NCI-H526 treated with DMSO at 0.1 percent for 48 hours (cell line): ENCODE results near the gene GGCX.
A peak's percentile ranks its signal among the peaks of the same experiment; 100 is the strongest.
"Not testable (repeated sequence)": the region's sequence is repeated elsewhere in the genome, so short reads cannot be mapped to it uniquely, and the experiment has no call there.

Experiments
- DNase-seq: peaks from one replicate; lab custom pipeline; 2025; lab: John Stamatoyannopoulos, UW

GGCX gene

DNA sequence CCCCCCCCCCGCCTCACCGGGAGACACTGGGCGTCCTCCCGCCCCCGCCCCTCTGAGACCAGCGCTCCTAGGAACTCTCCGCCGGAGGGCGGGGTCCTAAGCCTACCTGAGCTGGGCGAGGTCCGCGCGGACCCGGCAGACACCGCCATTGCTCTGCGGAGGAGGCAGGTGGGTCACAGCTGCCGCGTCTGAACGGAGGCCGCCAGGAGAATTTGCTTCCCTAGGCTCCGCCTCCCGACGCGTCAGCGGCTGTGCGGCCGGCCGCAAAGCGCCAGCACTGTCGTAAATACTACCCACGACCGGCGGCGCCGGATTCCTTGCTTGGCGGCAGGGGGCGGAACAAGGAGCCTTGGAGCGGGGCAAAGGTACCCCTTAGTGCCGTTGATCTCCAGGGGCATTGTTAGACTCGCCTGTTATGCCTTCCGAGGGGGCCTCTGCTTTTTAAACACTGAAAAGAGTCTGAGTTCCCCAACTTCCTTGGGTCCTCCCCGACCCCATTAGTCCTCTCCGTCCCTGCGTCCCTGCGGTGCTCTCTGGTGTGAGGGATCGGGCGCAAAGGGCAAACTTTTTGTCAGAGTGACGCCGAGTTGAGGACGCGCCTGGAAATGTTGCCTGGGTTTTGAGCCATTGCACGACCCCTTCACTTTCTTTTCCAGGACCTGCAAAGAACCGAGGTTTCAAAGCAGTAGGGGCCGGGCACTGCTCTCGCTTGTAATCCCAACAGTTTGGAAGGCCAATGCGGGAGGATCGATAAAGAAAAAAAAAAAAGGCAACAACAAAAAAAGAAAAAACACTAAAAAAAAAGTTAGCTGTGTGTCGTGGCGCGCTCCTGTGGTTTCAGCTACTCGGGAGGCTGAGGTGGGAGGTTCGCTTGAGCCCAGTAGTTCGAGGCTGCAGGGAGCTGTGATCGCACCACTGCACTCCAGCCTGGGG, at the start of gene GGCX:
Gene GGCX (minus strand): TSS at position 214 of the 933 bp plus-strand sequence. CDS start 65 bp downstream, at position 149.
- peak; percentile 90 for DNase-seq

DNA sequence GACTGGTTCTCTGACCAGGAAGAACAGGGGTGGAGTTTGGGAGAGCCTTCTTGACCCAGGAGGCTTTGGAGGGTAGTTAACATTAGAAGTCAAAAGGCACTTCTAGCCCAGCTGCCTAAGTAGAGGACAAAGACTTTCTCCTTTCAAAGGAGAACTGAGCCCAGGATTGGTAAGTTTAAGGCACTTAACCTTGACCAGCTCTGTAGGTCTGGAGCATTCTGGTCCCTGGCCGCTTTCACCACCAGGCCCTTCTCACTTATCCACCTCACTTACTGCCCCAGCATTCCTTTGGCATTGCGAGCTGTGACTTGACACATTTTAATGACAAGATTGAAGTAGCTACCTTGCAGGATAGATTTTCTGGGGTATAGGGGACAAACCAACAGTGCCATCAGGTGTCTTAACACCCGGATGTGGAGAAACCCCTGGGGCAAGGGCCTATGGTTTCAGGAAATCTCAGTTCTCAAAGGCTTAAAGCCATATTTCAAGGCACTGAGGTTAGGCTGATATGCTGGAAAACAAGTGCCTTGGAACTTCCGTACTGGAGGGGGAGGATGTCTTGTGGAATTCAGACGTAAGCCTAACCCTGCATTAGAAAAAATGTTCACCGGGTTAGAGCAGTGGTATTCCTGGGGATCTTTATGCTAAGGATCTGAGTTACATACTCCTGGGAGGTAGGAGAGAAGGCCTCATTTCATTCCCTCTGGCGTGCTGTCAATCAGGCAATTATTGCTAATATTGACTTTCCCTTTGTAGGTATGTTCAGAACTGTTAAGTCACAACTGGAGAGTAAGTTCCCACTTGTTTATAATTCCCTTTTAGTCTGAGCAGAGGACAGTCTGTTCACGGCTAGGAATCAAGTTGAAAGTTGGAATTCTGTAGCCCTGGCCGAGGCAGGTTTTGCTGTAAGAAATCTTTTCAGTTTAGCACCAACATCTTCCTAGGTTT, 46.2 kb upstream of the GGCX start:
- DNase-seq, result no peak

DNA sequence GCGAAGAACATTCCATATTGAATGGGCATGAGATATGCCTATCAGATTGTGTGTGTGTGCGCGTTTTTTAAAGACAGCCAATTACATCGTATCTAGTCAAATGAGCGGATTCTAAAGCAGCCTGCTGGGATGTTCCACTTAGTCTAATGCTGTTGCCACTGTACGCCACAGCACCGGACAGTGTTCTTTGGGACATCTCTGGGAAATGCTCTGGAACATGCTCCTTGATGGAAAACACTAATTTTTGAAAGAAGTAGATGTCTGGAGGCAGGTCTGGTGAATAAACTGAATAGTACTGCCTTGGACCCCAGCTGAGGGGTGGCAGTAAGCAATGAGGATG, 44.8 kb upstream of the GGCX start:
- DNase-seq, result no peak

DNA sequence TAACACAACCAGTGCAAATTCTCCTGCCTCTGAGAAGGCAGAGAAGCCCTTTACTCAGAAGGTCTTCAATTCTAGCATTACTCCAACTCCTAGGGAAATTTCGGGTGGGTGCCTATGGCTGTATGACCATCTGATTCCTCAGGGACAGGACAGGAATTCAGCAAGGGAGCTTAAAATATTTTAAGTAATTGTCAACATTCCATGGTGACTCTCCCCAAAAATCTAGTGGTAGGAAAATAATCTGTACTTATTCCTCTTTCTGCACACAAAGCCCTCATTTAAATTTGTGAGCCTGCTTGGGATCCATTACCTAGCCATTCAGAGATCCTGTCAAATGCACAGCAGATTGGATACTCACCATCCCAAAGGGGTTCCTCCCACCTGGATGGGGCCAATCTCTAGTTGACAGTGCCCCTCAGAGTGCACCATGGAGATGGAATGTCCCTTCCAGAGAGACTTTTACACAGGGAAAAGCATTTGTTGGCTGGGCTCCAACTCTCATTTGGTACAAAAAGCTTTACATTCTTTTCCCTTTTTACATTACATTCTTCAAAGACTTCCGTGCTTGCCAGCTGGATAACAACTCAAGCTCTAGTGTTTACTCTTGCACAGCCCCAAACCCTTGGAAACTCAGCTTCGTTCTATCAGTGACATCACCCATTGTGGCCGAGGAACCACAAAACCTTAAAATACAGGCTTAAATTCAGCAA, 44.3 kb upstream of the GGCX start:
- no peak for DNase-seq

DNA sequence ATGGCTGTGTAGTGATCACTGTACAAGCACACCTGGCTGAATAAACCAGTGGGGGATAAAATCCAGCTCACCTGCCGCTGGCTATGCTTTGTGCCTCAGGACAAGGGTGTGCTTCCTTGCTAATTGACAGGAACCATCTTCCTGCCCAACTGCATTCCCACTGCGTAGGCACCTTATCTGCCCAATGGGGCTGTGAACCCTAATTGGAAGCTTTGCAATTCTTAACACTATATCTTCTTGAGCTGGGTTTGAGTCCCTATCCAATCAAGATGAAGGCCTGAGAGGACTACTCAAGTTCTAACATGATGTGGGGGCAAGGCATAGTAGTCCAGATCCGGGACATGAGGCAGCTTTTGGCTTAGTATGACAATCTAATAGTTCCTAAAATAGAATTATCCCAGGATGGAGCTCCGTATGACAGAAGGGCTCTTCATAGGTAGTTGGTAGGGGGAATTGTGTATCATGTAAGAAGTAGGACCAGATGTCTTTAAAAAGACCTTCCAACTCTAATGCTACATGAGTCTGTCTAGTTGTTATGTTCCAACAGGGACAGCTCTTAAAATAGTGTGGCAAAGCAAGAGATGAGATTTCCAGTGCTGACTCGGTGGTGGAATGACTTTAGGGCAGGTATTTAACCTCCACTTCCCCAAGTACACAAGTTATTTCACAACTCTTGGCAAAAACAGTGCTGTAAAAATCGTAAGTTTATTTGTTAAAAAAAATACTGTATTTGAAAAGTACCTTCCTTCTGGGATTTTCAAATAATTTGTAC, 43.5 kb upstream of the GGCX start:
- no peak for DNase-seq

DNA sequence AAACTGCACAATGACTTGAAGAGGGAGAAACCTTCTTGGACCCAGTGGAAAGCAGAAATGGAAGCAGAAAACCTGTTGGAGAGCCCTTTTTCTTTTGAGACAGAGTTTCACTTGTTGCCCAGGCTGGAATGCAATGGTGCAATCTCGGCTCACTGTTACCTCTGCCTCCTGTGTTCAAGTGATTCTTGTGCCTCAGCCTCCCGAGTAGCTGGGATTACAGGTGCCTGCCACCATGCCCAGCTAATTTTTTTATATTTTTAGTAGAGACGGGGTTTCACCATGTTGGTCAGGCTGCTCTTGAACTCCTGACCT, 42.8 kb upstream of the GGCX start:
- DNase-seq, result not testable (repeated sequence)

DNA sequence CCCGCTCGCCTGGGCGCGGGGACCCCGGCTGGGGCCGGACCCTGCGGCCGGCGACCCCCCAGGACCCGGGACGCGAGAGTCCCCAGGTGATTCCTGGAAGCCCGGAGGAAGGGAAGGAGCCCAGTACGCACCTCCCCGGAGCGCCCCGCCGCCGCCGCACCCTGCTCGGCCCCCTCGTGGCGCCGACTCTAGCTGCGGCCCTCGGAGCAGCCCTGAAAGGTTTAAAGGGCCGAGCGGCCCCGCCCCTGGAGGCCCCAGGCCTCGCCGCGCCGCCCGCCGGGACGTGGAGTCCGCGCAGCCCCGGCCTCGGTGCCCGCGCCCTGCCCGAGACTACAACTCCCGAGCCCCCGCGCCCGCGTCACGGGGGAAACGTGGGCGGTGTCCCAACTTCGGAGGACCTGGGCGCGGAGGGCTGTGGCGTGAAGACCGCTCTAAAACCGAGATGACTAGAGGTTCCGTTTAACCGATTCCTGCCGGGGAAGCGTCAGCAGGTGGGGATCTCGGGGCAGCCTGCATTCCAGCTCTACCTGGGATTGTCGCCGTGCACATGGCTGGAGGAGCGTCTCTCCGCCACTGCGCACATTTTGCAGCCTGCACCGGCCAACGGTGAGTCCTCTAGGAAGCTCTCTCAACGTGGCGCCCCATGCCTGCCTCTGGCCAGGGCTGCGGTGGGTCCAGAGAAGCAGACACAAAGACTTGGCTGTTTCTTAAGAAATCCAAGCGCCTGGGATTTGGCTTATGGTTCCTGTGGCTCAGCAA, 41.4 kb upstream of the GGCX start, which contains the start of gene TMEM150A:
Gene TMEM150A (minus strand): TSS at position 223 of the 759 bp plus-strand sequence. CDS start 750 bp downstream, outside the sequence.
- DNase-seq, result peak; percentile 74

DNA sequence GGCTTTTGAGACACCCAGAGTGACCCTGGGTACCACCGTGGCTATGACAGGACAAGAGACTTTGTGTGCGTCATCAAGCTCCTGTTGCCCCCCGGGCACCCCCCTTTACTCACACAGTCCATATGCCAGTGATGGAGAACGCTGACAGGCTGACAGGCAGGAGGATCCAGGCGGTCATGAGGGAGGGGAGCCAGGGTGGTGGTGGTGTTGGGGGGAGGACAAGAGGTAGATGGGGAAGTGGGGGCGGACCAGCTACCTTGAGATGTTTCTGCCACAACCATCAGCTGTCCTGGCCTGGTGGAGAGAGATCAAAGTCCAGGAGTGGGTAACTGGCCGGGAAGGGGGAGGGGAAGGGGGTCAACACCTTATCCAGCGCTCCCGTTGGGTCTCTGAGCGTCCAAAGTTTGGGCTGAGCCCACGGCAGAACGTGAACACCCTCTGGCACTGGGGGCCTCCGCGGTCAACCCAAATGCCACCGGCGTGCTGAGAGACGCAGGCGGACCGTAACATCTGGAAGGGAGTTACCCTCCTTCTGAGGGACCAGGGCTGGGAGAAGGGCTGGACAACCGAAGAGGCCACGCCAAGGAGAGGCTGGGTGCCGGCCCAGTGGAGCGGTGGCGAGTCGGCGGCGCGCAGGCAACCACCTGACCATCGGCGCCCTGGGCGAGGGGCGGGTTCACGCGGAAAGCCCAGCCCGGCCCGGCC, 40.6 kb upstream of the GGCX start:
- DNase-seq, result no peak

DNA sequence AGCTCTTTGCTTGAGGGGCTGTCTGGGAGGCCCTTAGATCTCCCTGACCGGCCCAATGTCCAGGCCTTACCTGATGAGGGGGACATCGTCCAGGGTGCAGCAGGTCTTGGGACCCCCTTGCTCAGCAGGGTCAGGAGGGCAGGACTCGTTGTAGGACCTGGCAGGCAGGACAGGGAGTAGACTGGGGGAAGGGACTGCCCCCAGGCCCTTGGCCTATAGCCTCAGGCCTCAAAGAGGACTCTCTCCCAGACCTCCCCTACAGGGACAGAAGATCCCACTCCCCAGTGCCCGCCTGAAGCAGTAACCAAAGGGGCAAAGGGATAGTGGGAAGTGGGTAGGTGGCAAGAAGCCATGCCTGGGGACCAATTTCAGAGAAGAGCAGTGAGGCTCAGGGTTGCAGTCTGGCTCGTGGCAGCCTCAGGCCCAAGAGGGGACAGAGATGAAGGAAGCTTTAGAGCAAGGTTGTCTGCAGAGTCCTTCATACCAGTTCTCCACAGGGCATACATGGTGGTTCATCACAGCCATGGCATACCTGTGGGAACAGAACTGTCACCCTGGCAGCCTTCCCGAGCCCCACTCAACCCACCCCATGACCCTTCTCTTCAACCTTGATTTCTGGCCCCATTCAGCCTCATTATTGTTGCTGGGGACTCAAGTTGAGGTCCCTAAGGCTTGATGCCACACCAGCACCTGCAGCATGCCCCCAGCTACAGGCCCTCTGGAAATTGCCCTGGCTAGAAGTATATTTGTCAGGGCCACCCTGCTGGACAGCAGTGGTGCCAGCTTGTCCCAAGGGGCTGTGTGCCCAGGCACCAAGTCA, 39.9 kb upstream of the GGCX start:
- no peak for DNase-seq

DNA sequence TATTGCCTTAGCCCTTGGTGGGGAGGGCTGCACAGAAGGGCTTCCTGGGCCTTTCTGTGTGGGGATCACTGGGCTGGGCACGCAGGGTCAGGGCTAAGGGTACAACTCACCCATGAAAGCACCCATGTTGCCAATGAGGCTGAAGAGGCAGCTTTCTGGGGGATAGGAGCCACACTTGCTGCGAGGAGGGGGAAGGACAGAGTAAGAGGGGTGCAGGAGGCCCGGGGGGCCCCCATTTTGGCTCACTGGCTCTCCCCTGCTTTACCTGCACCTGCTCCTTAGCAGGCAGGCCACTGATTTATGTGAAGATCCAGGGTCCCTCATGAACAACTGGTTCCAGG, 38.9 kb upstream of the GGCX start:
- no peak for DNase-seq

DNA sequence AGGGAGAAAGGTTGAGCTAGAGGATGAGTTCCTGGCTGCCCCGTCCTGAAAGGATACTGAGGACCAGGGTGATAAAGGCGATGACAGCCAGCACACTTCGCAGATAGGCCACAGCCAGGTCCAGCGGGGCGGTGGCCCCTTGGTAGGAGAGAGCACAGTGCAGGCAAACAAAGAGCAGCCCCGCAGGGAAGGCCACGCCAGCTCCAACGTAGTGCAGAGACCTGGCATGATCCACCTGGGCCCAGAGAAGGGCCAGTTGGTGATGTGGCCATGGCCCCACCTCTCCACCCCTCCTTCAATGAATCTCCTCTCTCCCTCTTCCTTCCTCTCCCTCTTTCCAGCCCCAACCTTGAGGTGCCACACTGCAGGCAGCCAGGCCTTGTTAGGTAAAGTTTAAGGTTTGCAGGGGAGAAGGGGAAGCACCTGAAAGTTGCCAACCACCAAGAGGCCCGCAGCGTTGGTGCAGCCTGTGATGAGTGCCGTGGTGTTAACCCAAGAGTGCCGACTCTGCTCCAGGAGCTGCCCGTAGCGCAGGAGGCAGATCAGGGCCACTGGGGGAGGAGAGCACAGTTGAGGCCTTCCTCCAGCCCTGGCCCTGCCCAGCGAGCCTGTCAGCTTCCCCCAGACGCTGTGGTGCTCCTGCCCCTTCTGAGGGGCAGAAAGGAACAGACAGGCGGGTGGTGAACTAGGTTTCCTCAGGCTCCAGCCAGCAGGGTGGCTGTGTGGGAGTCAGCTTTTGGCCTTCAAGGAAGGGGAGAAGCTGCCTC, 38.4 kb upstream of the GGCX start:
- no peak for DNase-seq

DNA sequence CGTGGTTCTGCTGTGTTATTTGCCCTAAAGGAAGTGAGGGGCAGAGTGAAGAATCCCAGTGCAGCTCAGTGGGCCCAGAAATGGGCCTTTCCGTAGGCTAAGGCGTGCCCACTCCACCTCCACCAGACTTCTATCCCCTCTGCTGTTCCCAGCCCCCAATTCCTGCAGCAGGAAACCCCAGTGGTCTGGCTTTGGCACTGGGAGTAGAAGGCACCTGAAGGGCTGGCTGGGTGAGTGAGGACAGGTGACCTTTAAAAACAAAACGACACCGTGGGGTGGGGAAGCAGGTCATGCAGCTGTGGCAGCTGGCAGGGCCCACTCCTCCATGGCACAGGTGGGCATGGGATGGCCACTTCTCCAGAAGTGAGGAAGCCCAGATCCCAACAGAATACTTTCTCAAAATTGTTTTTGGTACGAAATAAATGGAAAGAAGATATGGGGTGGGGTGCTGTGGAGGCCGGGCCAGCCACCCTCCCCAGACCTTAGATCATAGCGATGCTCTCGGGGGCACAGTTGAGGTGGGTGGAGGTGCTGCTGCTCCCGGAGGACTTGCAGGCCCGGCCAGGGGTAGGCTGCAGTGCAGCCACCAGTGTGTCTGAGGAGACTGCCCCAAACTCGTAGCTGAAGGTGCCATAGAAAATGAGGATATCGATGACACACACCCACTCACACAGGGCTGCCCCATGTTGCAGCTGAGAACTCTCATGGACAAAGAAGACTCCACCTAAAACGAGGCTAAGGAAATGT, 37.5 kb upstream of the GGCX start:
- no peak for DNase-seq

DNA sequence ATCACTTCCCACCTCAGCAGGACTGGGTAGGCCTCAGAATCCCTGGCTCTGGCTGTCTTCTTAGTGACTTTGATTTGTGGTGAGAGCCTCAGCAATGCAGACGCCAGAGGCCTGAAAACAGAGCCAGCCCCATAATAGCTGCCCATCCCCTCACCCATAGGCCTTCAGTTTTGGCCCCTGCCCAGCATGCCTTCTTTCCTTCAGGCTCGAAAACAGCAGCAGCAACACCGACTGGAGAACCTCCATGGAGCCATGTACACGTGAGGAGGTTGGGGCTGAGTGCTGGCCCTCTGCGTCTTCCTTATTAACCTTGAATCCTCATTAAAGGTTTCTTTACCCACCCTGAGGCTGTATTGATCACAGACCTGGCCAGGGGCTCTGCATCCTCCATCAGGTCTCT, 35.9 kb upstream of the GGCX start:
- no peak for DNase-seq

DNA sequence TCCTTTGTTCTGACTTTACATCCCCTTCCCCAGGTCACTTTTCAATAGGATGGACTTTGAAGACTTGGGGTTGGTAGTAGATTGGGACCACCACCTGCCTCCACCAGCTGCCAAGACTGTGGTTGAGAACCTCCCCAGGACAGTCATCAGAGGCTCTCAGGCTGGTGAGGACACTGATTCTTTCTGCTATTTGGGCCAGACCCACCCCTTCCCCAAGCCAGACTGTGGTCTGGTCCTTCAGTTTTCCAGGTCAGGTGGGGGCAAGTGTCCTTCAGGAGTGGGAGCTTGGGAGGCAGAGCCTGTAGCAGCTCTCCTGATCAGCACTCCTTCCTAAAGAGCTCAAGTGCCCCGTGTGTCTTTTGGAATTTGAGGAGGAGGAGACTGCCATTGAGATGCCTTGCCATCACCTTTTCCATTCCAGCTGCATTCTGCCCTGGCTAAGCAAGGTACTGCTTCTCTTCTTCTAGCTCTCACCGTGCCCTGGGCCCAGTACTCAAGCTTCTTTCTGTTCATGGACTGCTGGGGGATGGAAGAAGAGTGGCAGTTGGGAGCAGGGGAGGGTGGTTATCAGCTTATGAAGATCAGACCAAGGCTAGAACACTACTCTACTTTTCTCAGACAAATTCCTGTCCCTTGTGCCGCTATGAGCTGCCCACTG, 35.3 kb upstream of the GGCX start:
- no peak for DNase-seq

DNA sequence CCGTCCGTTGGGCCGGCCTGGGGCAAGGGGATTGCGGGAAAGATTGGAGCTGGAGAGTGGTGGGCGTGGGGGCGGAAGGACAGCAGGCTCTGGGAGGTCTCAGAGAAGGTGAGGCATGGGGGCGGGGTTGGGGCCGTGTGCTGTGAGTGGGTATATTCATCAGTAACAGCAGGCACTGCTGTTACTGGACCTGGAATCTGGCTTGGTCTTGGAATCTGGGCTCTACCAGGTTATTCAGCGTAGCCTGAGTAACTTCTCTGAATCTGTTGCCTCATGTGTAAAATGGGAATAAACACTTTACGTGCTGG, 34.7 kb upstream of the GGCX start:
- no peak for DNase-seq

DNA sequence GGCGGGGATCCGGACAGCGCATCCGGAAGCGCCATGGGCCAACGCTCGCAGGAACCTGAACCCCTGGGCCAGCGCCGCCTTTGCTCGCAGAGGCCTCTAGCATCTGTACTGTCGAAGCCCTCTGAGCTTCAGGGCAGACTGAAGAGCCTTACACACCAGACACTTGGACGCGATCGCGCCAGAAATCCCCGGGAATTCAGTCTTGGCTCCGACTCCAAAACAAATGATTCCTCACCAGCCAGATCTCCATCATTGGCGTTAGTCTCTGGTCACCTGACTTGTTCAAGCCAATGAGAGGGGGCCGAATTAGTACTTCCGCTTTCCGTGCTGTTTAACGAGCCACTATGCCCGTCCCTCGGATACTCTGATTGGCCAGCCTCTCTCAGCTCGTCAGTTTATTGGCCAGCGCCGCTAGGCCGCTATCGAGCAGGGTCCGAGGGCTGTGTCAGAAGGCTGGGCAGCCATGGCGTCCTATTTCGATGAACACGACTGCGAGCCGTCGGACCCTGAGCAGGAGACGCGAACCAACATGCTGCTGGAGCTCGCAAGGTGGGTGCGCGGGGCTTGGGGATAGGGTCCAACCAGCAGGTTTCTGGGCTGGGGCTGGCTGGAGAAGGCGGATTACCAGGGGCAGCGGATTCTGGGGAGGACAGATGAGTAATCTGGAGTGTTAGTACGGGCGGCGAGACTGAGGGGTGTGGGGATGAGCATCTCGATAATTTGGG, 34.2 kb upstream of the GGCX start, which contains the start of gene RNF181:
Gene RNF181 (plus strand): TSS at position 445 of the 725 bp plus-strand sequence. CDS start 19 bp downstream, at position 464.
- peak; percentile 98 for DNase-seq
